ENCODE data around the gene CRLF3. TPM values are rescaled to one million over a fixed set of nuclear protein-coding genes. Genes with fewer than 3 reads are reported as not detected.
"Not testable (repeated sequence)": the region's sequence is repeated elsewhere in the genome, so short reads cannot be mapped to it uniquely, and the experiment has no call there.

Gene CRLF3, protein sequence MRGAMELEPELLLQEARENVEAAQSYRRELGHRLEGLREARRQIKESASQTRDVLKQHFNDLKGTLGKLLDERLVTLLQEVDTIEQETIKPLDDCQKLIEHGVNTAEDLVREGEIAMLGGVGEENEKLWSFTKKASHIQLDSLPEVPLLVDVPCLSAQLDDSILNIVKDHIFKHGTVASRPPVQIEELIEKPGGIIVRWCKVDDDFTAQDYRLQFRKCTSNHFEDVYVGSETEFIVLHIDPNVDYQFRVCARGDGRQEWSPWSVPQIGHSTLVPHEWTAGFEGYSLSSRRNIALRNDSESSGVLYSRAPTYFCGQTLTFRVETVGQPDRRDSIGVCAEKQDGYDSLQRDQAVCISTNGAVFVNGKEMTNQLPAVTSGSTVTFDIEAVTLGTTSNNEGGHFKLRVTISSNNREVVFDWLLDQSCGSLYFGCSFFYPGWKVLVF
- 17.9 TPM for total RNA-seq

DNA sequence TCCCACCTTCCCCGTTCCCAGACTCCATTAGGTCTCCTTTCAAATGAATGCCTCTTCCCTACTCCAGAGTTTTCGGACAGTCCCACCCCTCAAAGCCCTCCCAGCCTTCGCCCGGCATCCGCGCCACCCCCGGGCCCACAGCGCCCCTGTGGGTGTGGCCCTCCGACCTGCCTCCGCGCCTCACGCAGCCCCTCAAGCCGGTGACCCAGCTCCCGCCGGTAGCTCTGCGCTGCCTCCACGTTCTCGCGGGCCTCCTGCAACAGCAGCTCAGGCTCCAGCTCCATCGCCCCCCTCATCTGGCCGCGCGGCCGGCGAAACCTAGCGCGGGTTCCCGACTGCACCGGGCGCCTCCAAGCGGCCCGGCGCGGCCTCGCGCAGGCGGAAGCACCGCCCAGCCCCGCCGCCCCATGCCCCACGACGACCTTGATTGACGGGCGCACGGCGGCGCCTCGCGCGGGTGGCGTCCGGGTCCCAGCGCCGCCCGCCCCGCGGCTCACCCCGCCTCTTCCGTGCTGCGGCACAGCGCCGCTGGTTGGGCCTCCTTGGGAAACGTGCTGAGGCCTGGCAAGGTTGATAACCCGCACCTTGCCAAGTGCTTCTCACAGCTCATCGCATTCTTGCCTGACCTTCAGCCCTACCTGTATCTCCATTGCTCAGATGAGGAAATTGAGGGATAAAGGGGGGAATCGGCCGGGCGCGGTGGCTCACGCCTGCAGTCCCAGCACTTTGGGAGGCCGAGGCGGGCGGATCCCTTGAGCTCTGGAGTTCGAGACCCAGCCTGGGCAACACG lies at the start of gene CRLF3:
TSS of gene CRLF3 (minus strand) at position 337 of the 790 bp plus-strand sequence. CDS start at position 296, 41 bp downstream.
- peak; percentile 96 for ATAC-seq

DNA sequence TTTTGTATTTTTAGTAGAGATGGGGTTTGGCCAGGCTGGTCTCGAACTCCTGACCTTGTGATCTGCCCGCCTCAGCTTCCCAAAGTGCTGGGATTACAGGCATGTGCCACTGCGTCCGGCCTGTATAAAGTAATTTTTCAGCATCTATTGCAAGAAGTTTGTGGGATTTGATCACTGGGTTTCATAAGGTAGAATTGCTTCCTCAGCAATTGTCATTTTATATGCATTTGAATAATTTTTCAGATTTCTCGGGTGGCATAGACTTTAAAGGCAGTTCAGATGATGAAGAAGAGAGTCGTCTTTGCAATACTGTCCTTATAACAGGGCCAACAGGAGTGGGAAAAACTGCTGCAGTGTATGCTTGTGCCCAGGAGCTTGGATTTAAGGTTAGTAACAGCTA lies 44.5 kb upstream of the CRLF3 start:
- no peak for ATAC-seq

DNA sequence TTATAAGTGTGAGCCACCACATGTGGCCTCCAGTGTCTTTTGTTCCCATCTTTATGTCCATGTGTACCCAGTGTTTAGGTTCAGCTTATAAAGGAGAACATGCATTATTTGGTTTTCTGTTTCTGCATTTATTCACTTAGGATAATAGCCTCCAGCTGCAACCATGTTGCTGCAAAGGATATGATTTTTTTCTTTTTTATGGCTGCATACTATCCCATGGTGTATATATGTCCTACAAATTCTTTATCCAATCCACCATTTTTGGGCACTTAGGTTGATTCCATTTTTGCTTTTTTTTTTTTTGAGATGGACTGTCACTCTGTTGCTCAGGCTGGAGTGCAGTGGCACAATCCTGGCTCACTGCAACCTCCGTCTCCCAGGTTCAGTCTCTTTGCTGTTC lies 40.1 kb upstream of the CRLF3 start:
- ATAC-seq, result no peak

- ATAC-seq, result no peak
Measured at GRCh38 chr17:30858556-30859250, 34.2 kb upstream of the CRLF3 start.

GRCh38 chr17:30854146-30854545 lies 29.7 kb upstream of the CRLF3 start:
- ATAC-seq, result no peak

DNA sequence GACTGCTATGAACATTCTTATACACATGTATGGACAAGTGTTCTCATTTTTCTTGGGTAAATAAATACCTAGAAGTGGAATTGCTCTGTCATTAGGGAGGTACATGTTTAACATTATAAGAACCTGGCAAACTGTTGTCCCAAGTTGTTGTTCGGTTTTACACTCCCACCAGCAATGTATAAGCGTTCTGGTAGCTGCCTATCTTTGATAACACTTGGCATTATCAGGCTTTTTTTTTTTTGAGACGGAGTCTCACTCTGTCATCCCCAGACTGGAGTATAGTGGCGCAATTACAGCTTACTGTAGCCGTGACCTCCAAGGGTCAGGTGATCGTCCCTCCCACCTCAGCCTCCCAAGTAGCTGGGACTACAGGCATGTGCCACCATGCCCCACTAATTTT lies 23.5 kb upstream of the CRLF3 start:
- ATAC-seq, result no peak

DNA sequence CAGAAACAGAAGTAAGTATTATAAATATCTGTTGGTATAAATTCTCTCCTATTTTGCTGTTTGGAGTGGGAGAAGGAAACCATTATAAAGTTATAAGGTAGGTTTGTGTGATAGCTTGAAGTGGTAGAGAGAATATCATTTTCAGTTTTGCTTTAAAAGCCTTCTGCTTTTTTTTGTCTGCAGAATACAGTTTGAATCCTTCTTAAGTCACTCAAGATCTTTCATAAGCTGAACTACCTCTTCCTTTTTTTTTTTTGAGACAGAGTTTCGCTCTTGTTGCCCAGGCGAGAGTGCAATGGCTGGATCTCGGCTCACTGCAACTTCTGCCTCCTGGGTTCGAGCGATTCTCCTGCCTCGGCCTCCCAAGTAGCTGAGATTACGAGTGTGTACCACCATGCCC lies 16.3 kb upstream of the CRLF3 start:
- no peak for ATAC-seq

GRCh38 chr17:30838202-30838807 lies 13.8 kb upstream of the CRLF3 start:
- ATAC-seq, result no peak

DNA sequence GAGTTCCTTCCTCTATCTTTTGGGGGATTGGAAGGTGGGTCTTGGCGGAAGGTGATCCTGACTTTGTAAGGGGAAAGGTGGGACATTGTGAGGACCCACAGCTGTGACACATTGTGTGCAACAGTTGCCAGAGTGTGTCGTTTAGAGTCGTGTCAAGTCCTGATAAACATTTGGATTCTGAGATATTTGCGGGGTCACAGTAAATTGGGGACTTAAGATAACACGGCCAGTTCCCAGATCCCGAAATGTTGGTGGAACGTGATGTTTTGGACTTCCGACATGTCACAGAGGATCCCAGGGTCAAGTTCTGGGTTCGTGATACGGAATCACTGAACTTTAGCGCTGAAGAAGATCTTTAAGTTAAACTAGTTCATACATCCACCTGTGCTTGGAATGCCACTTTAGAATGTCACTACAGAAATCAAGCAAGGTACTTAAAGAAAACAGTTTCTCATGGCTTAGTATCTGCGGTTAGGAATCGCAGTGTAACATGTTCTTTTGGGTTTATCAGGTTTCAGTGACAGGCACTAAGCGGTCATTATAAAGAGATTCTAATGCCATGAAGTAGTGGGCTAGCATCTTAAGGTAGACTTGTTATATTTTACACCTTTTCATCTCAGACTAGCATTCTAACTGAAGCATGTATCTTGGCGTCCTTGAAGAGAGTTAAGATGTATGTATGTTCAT lies 8.1 kb upstream of the CRLF3 start:
- ATAC-seq, result no peak

- peak; percentile 96 for ATAC-seq
Measured at GRCh38 chr17:30831663-30832437, 7.4 kb upstream of the CRLF3 start, which contains the start of gene ATAD5. Gene ATAD5 (plus strand): TSS chr17:30831966. CDS start chr17:30832348, 382 bp downstream.

DNA sequence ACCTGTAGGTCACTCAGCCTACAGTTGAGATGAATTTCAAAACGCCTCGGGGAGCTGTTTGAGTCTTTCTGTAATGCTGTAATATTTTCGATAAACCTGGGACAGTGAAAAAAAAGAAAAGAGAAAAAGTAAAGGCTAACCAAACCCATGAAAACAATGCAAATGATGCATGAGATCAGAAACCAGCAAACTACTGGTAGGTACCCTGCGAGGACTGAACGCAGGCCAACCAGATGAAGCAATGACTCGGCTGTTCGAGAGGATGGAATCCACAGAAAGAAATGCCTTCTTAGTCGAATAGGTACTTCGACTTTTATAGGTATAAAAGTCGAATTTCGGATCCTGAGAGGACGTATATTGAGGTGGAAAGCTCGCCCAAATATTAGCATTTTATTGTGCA lies 6.8 kb upstream of the CRLF3 start:
- no peak for ATAC-seq

GRCh38 chr17:30829022-30829421 lies 4.5 kb upstream of the CRLF3 start:
- no peak for ATAC-seq

GRCh38 chr17:30827082-30827481 lies 2.6 kb upstream of the CRLF3 start:
- ATAC-seq, result no peak

GRCh38 chr17:30824002-30824355 lies 513 bp downstream of the CRLF3 start:
- ATAC-seq, result peak; percentile 5

GRCh38 chr17:30823421-30823820 lies 1.1 kb downstream of the CRLF3 start:
- ATAC-seq, result no peak

DNA sequence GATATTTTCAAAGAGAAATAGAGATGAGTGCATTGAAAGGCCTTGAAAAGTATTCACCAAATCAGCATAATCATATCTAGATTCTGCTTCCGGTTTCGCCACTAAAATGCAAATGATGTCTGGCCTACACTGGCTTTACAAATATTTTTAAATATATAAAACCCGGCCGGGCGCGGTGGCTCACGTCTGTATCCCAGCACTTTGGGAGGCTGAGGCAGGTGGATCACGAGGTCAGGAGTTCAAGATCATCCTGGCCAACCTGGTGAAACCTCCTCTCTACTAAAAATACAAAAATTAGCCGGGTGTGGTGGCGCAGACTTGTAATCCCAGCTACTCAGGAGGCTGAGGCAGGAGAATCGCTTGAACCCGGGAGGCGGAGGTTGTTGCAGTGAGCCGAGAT lies 1.6 kb downstream of the CRLF3 start:
- not testable (repeated sequence) for ATAC-seq

GRCh38 chr17:30821871-30822723 lies 2.4 kb downstream of the CRLF3 start:
- ATAC-seq, result no peak

DNA sequence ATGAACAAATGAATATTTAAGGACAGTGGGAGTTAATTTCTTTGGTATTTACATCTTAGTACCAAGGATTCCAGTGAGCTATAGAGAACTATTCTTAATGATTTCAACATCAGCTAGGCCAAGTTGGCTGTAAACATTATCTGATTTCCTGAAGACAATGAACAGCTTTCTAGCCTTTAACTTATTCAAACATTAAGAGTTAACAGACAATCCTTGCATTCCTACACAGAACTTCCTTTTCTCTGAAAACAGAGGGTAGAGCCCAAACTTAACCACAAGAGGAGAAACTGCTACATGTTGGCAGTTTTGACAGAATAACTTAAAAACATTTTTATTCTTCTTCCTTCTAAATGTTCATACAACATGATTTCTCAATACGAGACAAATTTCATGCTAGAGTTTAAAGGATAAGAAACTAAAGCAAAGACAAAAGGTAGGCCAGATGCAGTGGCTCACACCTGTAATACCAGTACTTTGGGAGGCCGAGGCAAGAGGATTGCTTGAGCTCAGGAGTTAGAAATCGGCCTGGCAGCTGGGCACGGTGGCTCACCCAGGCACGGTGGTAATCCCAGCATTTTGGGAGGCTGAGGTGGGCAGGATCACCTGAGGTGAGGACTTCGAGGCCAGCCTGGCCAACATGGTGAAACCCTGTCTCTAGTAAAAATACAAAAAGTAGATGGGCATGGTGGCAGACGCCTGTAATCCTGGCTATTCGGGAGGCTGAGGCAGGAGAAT lies 4.4 kb downstream of the CRLF3 start:
- ATAC-seq, result no peak

- ATAC-seq, result no peak
Measured at GRCh38 chr17:30816165-30816564, 8.3 kb downstream of the CRLF3 start.

DNA sequence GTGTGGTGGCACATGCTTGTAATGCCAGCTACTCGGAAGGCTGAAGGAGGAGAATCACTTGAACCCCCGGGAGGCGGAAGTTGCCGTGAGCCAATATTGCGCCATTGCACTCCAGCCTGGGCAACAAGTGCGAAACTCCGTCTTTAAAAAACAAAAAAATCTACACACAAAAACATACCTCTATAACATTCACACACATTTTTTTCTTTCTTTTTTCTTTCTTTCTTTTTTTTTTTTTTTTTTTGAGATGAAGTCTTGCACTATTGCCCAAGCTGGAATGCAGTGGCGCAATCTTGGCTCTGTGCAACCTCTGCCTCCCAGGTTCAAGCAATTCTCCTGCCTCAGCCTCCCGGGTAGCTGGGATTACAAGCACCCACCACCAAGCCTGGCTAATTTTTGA lies 9.6 kb downstream of the CRLF3 start:
- ATAC-seq, result not testable (repeated sequence)

Measured in esophagus mucosa (tissue), 1 donor.